ENCODE measurements around the gene EFHD2. TPM values are rescaled to one million over a fixed set of nuclear protein-coding genes. Genes with fewer than 3 reads are reported as not detected.

The EFHD2 gene
- polyA plus RNA-seq, 1 experiment, result 30.4 TPM

DNA sequence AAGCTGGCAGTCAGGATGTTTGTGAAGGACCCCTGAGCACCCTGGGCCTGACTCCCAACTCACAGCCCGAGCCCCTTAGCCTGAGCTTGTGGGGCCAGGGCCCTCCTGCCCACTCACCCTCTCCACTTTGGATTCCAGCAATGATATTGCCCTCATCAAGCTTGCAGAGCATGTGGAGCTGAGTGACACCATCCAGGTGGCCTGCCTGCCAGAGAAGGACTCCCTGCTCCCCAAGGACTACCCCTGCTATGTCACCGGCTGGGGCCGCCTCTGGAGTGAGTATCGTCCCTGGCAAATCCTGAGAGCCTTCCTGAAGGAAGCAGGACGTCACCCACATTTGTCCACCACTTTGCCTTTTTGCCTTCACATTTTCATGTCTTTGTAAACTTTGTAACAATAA lies 33.6 kb downstream of the EFHD2 start:
- DNase-seq (ENCODE audit: low read depth, low spot score), result no peak
- peaks cover 14% of the 10 kb centered on the region for H3K27me3 ChIP-seq (ENCODE audit: control insufficient read depth, insufficient read depth, low read length)
- no peak overlapping the region for H3K4me3 ChIP-seq (ENCODE audit: low read depth, low read length)
- H3K27ac ChIP-seq (ENCODE audit: low read depth, low read length), result no peak overlapping the region
- ChIA-PET POLR2A (no interaction called here), CTCF (interaction anchor here (1.2 to 2.4 kb wide), 2 partner anchors 10 to 12 kb away, joined by 3 to 12 read pairs; no protein-coding TSS in a partner anchor)
- no peaks in the 10 kb centered on the region; the same call in 1 of the 2 replicates for H3K9me3 ChIP-seq (ENCODE audit: control insufficient read depth, insufficient read depth, low read length)
- TF ChIP-seq, protein P1, sequence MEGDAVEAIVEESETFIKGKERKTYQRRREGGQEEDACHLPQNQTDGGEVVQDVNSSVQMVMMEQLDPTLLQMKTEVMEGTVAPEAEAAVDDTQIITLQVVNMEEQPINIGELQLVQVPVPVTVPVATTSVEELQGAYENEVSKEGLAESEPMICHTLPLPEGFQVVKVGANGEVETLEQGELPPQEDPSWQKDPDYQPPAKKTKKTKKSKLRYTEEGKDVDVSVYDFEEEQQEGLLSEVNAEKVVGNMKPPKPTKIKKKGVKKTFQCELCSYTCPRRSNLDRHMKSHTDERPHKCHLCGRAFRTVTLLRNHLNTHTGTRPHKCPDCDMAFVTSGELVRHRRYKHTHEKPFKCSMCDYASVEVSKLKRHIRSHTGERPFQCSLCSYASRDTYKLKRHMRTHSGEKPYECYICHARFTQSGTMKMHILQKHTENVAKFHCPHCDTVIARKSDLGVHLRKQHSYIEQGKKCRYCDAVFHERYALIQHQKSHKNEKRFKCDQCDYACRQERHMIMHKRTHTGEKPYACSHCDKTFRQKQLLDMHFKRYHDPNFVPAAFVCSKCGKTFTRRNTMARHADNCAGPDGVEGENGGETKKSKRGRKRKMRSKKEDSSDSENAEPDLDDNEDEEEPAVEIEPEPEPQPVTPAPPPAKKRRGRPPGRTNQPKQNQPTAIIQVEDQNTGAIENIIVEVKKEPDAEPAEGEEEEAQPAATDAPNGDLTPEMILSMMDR (IDR thresholded peaks at IDR 0.05; ENCODE audit: low read depth, low read length), result no peak

DNA sequence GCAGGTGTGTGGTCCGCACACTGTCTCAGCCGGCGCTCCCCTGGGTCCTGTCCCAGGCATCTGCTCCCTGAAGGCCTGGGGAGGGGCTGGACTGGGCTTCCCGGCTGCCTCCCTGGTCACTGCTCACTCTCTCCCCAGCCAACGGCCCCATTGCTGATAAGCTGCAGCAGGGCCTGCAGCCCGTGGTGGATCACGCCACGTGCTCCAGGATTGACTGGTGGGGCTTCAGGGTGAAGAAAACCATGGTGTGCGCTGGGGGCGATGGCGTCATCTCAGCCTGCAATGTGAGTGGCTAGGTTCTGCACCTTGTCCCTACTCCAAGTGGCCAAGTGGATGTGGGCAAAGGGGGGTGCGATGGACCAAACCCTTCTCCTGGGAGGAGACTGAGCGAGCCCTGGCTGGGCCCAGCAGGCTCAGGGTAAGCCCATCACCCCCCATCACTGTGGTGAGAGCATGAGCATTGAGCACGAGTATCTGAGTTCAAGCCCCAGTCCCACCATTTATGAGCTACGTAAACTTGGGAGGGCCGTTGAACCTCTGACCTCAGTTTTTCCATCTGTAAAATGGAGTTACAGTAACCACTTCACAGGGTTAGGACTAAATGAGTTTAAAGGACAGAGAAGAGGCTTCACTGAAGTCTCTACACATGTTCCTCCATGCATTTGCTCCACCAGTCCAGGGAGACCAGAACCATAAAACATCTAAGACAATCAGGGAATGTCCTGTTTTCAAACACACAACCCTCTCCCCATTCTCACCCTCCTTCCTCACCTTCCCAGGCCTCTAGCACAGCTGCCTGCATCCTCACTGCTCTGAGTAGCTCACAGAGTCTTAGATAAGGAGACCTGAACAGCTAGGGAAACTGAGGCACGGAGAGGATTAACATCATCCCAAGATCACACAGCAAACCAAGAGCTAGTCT lies 35.0 kb downstream of the EFHD2 start:
- no peak for DNase-seq (ENCODE audit: low read depth, low spot score)
- TF ChIP-seq, protein P1 (IDR thresholded peaks at IDR 0.05; ENCODE audit: low read depth, low read length), result no peak
- POLR2A ChIA-PET, result no interaction called here
- Histone ChIP-seq H3K4me3 (ENCODE audit: low read depth, low read length) (no peak overlapping the region), H3K27ac (ENCODE audit: low read depth, low read length) (no peak overlapping the region), H3K27me3 (ENCODE audit: control insufficient read depth, insufficient read depth, low read length) (peaks cover 14% of the 10 kb centered on the region), H3K9me3 (ENCODE audit: control insufficient read depth, insufficient read depth, low read length) (no peaks in the 10 kb centered on the region; the same call in 1 of the 2 replicates)
- CTCF ChIA-PET, result interaction anchor here (1.3 to 2.4 kb wide), 2 partner anchors 8 to 14 kb away, joined by 3 to 12 read pairs; no protein-coding TSS in a partner anchor

DNA sequence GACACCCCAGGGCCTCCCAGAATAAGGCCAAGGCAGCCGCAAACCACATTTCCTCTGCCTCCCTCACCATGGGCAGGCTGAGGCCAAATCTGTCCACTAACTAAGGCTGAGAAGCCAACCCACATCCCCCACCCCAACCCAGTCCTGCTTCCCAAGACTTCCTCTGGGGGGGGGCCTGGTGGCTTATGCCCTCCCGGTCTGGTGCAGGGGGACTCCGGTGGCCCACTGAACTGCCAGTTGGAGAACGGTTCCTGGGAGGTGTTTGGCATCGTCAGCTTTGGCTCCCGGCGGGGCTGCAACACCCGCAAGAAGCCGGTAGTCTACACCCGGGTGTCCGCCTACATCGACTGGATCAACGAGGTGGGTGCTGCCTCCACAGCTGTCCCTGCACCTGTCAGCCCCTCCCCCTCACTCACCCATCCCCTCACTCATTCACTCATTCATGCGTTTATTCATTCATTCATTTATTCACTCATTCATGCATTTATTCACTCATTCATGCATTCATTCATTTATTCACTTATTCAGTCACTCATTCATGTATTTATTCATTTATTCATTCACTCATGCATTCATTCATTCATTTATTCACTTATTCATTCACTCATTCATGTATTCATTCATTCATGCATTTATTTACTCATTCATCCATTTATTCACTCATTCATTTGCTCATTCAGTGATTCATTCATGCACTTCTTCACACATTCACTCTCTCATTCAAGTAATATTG lies 35.9 kb downstream of the EFHD2 start:
- H3K27me3 ChIP-seq (ENCODE audit: control insufficient read depth, insufficient read depth, low read length), result peaks cover 14% of the 10 kb centered on the region
- ChIA-PET POLR2A (no interaction called here), CTCF (interaction anchor here (1.3 kb wide), 1 partner anchor 9 kb away, joined by 3 read pairs; no protein-coding TSS in a partner anchor)
- no peak overlapping the region for H3K4me3 ChIP-seq (ENCODE audit: low read depth, low read length)
- H3K27ac ChIP-seq (ENCODE audit: low read depth, low read length), result no peak overlapping the region
- TF ChIP-seq, protein P1 (IDR thresholded peaks at IDR 0.05; ENCODE audit: low read depth, low read length), result no peak
- no peaks in the 10 kb centered on the region; the same call in 1 of the 2 replicates for H3K9me3 ChIP-seq (ENCODE audit: control insufficient read depth, insufficient read depth, low read length)
- no peak for DNase-seq (ENCODE audit: low read depth, low spot score)

DNA sequence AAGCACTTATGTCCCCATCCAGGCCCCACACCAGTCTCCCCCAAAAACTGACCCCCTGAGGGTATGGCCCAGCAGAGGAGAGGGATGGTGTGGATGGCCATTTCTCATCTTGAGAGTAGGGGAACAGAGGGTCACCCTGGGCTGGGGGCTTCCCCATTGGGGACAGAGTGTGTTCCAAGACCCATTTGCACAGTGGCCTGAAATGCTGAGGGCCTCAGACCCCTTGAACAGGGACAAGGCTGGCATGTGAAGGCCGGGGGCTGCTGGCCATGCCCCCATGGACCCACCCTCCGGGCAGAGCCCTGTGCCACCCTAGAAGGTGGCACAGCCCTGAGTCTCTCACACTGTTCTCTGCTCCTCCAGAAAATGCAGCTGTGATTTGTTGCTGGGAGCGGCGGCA lies 36.5 kb downstream of the EFHD2 start:
- Histone ChIP-seq H3K9me3 (ENCODE audit: control insufficient read depth, insufficient read depth, low read length) (peaks cover 3% of the 10 kb centered on the region), H3K27me3 (ENCODE audit: control insufficient read depth, insufficient read depth, low read length) (peaks cover 14% of the 10 kb centered on the region), H3K27ac (ENCODE audit: low read depth, low read length) (no peak overlapping the region), H3K4me3 (ENCODE audit: low read depth, low read length) (no peak overlapping the region)
- TF ChIP-seq, protein P1 (IDR thresholded peaks at IDR 0.05; ENCODE audit: low read depth, low read length), result no peak
- CTCF ChIA-PET, result no interaction called here
- no peak for DNase-seq (ENCODE audit: low read depth, low spot score)
- POLR2A ChIA-PET, result no interaction called here
